Measurements from ENCODE around the gene SLC30A2. TPM values are rescaled to one million over a fixed set of nuclear protein-coding genes. Genes with fewer than 3 reads are reported as not detected.

SLC30A2 gene
- total RNA-seq, 2 experiments from 2014 or later, result not detected

DNA sequence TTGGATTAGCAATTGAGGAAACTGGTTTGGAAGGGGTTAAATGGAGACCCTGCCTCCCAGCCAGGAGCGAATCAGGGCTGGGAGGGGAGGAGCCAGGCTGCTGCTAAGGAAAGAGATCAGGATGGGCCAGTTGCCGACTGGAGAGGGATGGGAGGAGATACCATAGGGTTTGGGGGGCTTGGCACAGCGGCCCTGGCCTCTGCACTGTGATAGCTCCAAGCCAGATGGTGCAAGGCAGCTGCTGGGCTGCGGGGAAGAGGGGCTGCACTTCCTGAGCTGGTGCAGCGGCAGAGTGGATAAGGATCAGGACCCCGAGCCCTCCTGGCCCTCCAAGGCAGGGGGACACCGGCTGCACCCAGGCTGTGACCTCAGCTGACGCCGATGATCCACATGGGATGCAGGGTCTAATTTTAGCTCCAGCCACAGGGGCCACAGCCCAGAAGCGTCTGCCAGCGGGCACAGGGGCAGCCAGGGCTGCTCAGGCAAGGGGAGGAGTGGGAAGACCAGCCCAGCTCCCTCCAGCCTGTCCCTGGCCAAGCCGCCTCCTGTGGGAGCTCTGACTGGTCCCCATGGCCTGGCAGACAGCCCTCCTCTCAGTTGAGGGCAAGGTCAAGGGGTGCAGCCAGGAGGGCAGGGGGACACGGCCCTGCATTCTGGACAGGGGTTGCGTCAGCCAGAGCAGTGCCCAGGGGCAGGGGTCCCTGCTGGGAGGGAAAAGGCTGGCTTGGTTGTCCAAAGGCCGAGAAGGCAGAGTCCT, 24.1 kb downstream of the SLC30A2 start, which contains the start of gene EXTL1:
TSS of gene EXTL1 (plus strand) at position 129 of the 757 bp plus-strand sequence. CDS start 872 bp downstream, outside the sequence.
- Mint-ChIP-seq H3K4me3 (no peak within 1 kb of the TSS), H3K27me3 (peaks cover 3% of the 10 kb centered on the region), H3K36me3 (no peaks in the 10 kb centered on the region), H3K27ac (no peak within 1 kb of the TSS), H3K9me3 (ENCODE audit: low read depth) (no peaks in the 10 kb centered on the region), H3K4me1 (peaks cover 10% of the 10 kb centered on the region)
- DNase-seq, result no peak
- CTCF ChIA-PET, result interaction anchor here (0.7 to 1.3 kb wide), 3 partner anchors 12 to 908 kb away, joined by 4 to 5 read pairs (median 4); partner anchors contain the start of gene PAFAH2
- ATAC-seq, result no peak

GRCh38 chr1:26020941-26021646, 24.8 kb downstream of the SLC30A2 start:
- no peak for ATAC-seq
- CTCF ChIA-PET, result interaction anchor here (0.7 to 1.3 kb wide), 2 partner anchors 13 to 909 kb away, joined by 4 to 5 read pairs; no protein-coding TSS in a partner anchor
- no peak overlapping the region for H3K4me3 Mint-ChIP-seq

GRCh38 chr1:26020330-26020768, 25.6 kb downstream of the SLC30A2 start:
- Mint-ChIP-seq H3K4me1 (peaks cover 10% of the 10 kb centered on the region), H3K27ac (no peak overlapping the region), H3K27me3 (peaks cover 3% of the 10 kb centered on the region), H3K36me3 (no peaks in the 10 kb centered on the region), H3K9me3 (ENCODE audit: low read depth) (no peaks in the 10 kb centered on the region), H3K4me3 (no peak overlapping the region)
- no peak for ATAC-seq
- CTCF ChIA-PET, result interaction anchor here (1.4 kb wide), 1 partner anchor 125 kb away, joined by 4 read pairs; no protein-coding TSS in a partner anchor
- DNase-seq, result no peak

More at GRCh38 chr1:26020941-26021646, 24.8 kb downstream of the SLC30A2 start:
- Mint-ChIP-seq H3K27ac (no peak overlapping the region), H3K27me3 (peaks cover 3% of the 10 kb centered on the region), H3K9me3 (ENCODE audit: low read depth) (no peaks in the 10 kb centered on the region), H3K4me1 (peaks cover 10% of the 10 kb centered on the region), H3K36me3 (no peaks in the 10 kb centered on the region)
- DNase-seq, result no peak

DNA sequence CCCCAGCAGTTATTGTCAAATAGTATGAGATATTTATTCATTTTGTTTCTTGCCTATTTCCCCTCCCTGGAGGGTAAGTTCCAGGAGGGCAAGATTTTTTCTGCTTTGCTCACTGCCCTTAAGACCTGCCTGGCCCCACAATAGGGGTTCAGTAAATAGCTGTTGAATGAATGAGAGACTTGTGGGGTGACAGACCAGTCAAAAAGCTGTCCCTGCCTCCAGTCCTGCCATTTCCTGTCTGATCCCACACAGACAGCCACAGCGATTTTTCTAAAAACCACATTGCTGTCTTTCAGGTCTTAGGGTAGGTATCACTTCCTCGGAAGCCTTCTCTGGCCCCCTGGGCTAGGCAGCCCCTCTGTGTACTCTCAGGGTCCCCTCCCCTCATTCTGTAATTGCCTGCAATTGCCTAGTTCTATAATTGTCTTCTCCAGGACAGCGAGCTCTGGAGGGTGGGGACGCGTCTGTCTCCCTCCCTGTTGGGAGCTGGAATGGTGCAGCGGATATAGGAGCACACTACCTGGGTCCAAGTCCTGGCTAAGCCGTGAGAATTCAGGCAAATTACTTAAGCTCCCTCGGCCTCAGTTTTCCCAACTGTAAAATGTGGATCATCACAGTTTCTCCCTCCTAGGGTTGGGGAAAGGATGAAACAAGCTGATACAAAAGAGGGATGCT, 26.1 kb downstream of the SLC30A2 start:
- CTCF ChIA-PET, result interaction anchor here (1.1 to 1.4 kb wide), 2 partner anchors 10 to 124 kb away, joined by 3 to 4 read pairs; no protein-coding TSS in a partner anchor
- peaks cover 3% of the 10 kb centered on the region for H3K27me3 Mint-ChIP-seq
- H3K4me3 Mint-ChIP-seq, result no peak overlapping the region
- H3K9me3 Mint-ChIP-seq (ENCODE audit: low read depth), result no peaks in the 10 kb centered on the region
- ATAC-seq (peak; percentile 60), DNase-seq (peak; percentile 53)
- H3K27ac Mint-ChIP-seq, result no peak overlapping the region
- H3K36me3 Mint-ChIP-seq, result no peaks in the 10 kb centered on the region
- peaks cover 10% of the 10 kb centered on the region for H3K4me1 Mint-ChIP-seq

DNA sequence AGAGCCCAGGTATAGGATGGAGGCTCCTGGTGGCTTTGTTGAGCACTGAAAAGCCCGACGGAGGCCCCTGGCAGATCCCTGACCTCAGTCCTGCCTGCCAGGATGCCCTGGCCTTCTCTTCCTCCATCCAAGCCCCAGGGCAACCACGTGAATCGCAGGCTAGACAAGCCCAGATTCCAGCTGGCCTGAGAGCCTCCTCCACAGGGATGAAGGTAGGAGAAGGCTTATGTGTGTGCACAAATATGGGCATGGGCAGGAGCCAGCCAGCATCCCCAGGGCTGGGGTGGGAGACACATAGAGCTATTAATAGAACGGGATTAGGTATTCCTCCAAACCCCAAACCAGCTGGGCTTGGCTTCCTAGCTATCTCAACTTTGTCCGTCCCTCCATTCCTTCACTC, 28.3 kb downstream of the SLC30A2 start:
- Mint-ChIP-seq H3K4me3 (no peak overlapping the region), H3K9me3 (ENCODE audit: low read depth) (no peaks in the 10 kb centered on the region), H3K27ac (no peak overlapping the region), H3K27me3 (peaks cover 6% of the 10 kb centered on the region), H3K4me1 (peaks cover 10% of the 10 kb centered on the region), H3K36me3 (no peaks in the 10 kb centered on the region)
- no peak for ATAC-seq
- DNase-seq, result no peak
- CTCF ChIA-PET, result interaction anchor here (1.0 to 2.2 kb wide), 4 partner anchors 19 to 122 kb away, joined by 3 to 6 read pairs (median 4); partner anchors contain the start of gene PAFAH2

DNA sequence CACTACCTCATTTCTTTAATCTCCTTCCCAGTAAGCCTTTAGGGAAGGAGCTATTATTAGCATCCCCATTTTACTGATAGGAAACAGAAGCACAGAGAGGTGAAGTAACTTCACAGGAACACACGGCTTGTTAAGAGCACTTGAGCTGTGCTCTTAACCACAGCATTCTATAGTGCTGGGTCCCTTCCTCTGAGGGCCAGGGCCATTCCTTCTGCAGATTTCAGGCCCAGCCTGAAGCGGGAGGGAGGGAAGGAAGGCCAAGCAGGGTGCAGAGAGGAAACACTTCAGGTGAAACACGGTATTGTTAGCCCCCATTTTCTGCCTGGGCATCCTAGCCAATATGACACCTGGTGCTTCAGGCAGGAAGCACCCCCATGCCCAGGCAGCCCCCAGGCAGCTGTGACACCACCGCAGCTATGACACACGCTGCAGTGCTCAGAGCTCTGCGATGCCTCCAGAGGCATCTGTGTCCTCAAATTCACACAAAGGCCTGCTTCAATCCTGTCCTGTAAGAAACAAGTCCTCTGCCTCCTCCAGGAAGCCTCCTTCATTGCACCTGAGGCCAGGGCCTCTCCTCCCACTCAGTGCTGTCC, 28.9 kb downstream of the SLC30A2 start:
- Mint-ChIP-seq H3K9me3 (ENCODE audit: low read depth) (no peaks in the 10 kb centered on the region), H3K27ac (no peak overlapping the region)
- DNase-seq, result no peak

DNA sequence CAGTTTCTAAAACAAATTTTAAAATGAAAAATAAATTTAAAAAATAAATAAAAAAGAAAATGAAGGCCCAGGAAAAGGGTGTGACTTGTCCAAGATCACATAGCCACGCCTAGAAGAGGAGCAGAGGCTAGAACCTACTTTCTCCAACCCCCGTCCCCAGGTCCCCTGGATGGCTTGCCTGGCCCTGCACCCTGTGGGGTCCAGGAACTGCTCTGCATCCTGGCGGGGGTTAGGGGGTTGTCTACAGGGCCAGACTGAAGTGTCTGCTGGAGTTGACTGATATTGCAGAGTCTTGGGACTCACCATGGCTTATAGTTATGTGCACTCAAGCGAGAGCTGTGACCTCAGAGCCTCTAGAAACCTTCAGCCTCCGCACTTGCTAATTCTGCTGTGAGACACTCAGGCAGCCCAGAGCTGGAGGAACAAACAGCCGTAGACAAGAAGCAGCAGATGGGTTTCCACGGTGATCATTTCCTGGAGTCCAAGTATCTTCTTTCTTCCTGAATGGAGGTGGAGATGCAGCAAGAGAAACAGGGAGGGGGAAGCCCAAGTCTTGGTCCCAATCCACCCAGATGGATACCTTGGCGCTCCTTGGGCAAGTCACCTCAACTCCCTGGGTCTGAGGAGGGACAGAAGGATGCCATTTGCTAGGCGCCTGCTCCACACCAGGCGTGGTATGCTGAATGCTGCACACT, 29.5 kb downstream of the SLC30A2 start:
- no peak for ATAC-seq
- no peak overlapping the region for H3K4me3 Mint-ChIP-seq
- peaks cover 10% of the 10 kb centered on the region for H3K4me1 Mint-ChIP-seq
- no peaks in the 10 kb centered on the region for H3K9me3 Mint-ChIP-seq (ENCODE audit: low read depth)
- H3K27ac Mint-ChIP-seq, result no peak overlapping the region
- H3K27me3 Mint-ChIP-seq, result peaks cover 6% of the 10 kb centered on the region
- no peak for DNase-seq
- CTCF ChIA-PET, result interaction anchor here (1.3 to 2.2 kb wide), 5 partner anchors 10 to 121 kb away, joined by 3 to 6 read pairs (median 3); partner anchors contain the start of gene PAFAH2
- no peaks in the 10 kb centered on the region for H3K36me3 Mint-ChIP-seq

More for the DNA sequence above, 28.9 kb downstream of the SLC30A2 start:
- CTCF ChIA-PET, result interaction anchor here (1.3 to 2.2 kb wide), 5 partner anchors 10 to 121 kb away, joined by 3 to 6 read pairs (median 3); partner anchors contain the start of gene PAFAH2
- Mint-ChIP-seq H3K36me3 (no peaks in the 10 kb centered on the region), H3K4me1 (peaks cover 10% of the 10 kb centered on the region), H3K27me3 (peaks cover 6% of the 10 kb centered on the region), H3K4me3 (no peak overlapping the region)
- no peak for ATAC-seq

DNA sequence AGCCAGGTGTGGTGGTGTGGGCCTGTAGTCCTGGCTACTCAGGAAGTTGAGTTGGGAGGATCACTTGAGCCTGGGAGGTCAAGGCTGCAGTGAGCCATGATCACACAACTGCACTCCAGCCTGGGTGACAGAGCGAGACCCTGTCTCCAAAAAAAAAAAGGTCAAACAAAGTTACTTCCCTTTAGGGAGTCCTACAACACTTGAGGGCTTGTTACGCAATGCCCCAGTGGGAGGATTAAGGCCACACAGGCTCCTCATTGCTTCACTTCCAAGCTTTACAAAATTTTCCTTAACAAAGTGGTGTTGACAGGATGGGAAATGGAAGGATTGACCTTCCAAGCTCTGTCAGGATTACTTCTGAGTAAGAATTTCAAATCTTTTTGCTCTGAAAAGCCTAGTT, 30.6 kb downstream of the SLC30A2 start:
- no peak for DNase-seq
- H3K4me1 Mint-ChIP-seq, result peaks cover 10% of the 10 kb centered on the region
- no peak for ATAC-seq
- no peak overlapping the region for H3K4me3 Mint-ChIP-seq
- CTCF ChIA-PET, result interaction anchor here (1.4 to 1.6 kb wide), 2 partner anchors 11 to 21 kb away, joined by 3 to 5 read pairs; no protein-coding TSS in a partner anchor
- no peaks in the 10 kb centered on the region for H3K36me3 Mint-ChIP-seq
- no peaks in the 10 kb centered on the region for H3K9me3 Mint-ChIP-seq (ENCODE audit: low read depth)
- peaks cover 8% of the 10 kb centered on the region for H3K27me3 Mint-ChIP-seq
- H3K27ac Mint-ChIP-seq, result no peak overlapping the region

- ATAC-seq, result no peak
- no peak overlapping the region for H3K4me3 Mint-ChIP-seq
- CTCF ChIA-PET, result interaction anchor here (0.9 to 1.3 kb wide), 3 partner anchors 21 to 119 kb away, joined by 3 to 4 read pairs (median 3); no protein-coding TSS in a partner anchor
These were observed 31.7 kb downstream of the SLC30A2 start for GRCh38 chr1:26014179-26014578.

DNA sequence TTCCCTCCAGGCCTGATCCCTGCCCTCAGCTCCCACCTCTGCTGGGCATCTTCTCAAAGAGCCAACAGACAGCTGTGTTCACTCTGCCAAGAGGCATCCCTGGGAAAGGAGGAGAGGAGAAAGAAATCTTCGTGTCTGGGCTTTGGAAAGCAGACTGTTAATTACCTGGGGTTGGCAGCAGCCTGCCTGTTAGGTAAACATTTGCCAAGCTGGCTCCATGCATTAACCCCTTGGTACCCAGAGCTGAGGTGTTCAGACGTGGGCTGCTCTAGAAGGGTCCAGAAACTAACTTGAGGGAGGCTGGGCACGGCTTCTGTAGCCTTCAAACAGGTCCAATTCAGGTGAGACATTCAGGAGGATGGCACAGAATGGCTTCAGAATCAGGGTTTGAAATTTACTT, 33.1 kb downstream of the SLC30A2 start:
- H3K9me3 Mint-ChIP-seq (ENCODE audit: low read depth), result no peaks in the 10 kb centered on the region
- ATAC-seq, result no peak
- H3K4me1 Mint-ChIP-seq, result no peaks in the 10 kb centered on the region
- no peak overlapping the region for H3K4me3 Mint-ChIP-seq
- no peak for DNase-seq
- H3K27me3 Mint-ChIP-seq, result peaks cover 6% of the 10 kb centered on the region
- CTCF ChIA-PET, result interaction anchor here (1.1 to 2.0 kb wide), 3 partner anchors 15 to 23 kb away, joined by 3 to 8 read pairs (median 3); partner anchors contain the start of gene PAFAH2
- no peaks in the 10 kb centered on the region for H3K36me3 Mint-ChIP-seq
- no peak overlapping the region for H3K27ac Mint-ChIP-seq

More at GRCh38 chr1:26014179-26014578, 31.7 kb downstream of the SLC30A2 start:
- Mint-ChIP-seq H3K36me3 (no peaks in the 10 kb centered on the region), H3K9me3 (ENCODE audit: low read depth) (no peaks in the 10 kb centered on the region), H3K4me1 (no peaks in the 10 kb centered on the region), H3K27me3 (peaks cover 6% of the 10 kb centered on the region), H3K27ac (no peak overlapping the region)
- DNase-seq, result no peak

- Mint-ChIP-seq H3K9me3 (ENCODE audit: low read depth) (no peaks in the 10 kb centered on the region), H3K4me1 (no peaks in the 10 kb centered on the region), H3K27me3 (peaks cover 11% of the 10 kb centered on the region), H3K36me3 (no peaks in the 10 kb centered on the region), H3K27ac (no peak overlapping the region), H3K4me3 (no peak overlapping the region)
- DNase-seq (no peak), ATAC-seq (no peak)
- CTCF ChIA-PET, result interaction anchor here (0.9 to 2.4 kb wide), 3 partner anchors 25 to 116 kb away, joined by 3 to 12 read pairs (median 8); no protein-coding TSS in a partner anchor
These were observed 35.1 kb downstream of the SLC30A2 start for GRCh38 chr1:26010825-26011224.

Data from activated CD8-positive, alpha-beta memory T cell treated with anti-CD3 and anti-CD28 coated beads, Interleukin-2, amount 10 ng/mL, durations not matched to agents 7 days and 5 days (primary cell).